Testis (tissue), 2 donors: ENCODE results near the gene CTTNBP2.

Experiments used
- CTCF ChIP-seq, 3 experiments: fragments of 450-650 bp in 2 of 3; fragments of 200-600 bp in 1 of 3; sonication (generic) in 1 of 3; IDR thresholded peaks; one replicate each; pipeline ENCODE4 v1.5.1; 2016 to 2019; ENCODE audit warnings: antibody characterized with exemption in 3 of 3, mild to moderate bottlenecking in 2 of 3, moderate library complexity in 1 of 3
- POLR2A ChIP-seq: fragments of 450-650 bp; IDR thresholded peaks from one replicate; pipeline ENCODE4 v1.6.1; 2017; ENCODE audit warnings: antibody characterized with exemption, mild to moderate bottlenecking, moderate library complexity

- no peak for TF ChIP-seq CTCF (IDR thresholded peaks at IDR 0.05)
- no peak for TF ChIP-seq POLR2A
Measured at GRCh38 chr7:117667456-117667855, 205.8 kb downstream of the CTTNBP2 start.
